T-helper 1 cell treated with Interleukin-12 subunit alpha and Interleukin-12 subunit beta and Interleukin-4 antibody, amounts not matched to agents 30 μg/mL and 1 μg/mL, for 36 hours (primary cell): ENCODE data around the gene RNMT.
"Not testable (repeated sequence)": the region's sequence is repeated elsewhere in the genome, so short reads cannot be mapped to it uniquely, and the experiment has no call there.

Source experiments
- H3K27ac Mint-ChIP-seq: one replicate; pipeline ENCODE4 v1.8.0; 2021; ENCODE audit warnings: mild to moderate bottlenecking, mixed read lengths
- H3K27me3 Mint-ChIP-seq: one replicate; pipeline ENCODE4 v1.8.0; 2021; ENCODE audit warnings: low read depth, mixed read lengths
- H3K36me3 Mint-ChIP-seq: one replicate; pipeline ENCODE4 v1.8.0; 2021; ENCODE audit warnings: low read depth, mixed read lengths
- H3K4me1 Mint-ChIP-seq: one replicate; pipeline ENCODE4 v1.8.0; 2021; ENCODE audit warnings: low read depth, mixed read lengths
- H3K4me3 Mint-ChIP-seq: one replicate; pipeline ENCODE4 v1.8.0; 2021; ENCODE audit warnings: mild to moderate bottlenecking, moderate library complexity, mixed read lengths
- H3K9me3 Mint-ChIP-seq: one replicate; pipeline ENCODE4 v1.8.0; 2021; ENCODE audit warnings: mixed read lengths

RNMT gene

DNA sequence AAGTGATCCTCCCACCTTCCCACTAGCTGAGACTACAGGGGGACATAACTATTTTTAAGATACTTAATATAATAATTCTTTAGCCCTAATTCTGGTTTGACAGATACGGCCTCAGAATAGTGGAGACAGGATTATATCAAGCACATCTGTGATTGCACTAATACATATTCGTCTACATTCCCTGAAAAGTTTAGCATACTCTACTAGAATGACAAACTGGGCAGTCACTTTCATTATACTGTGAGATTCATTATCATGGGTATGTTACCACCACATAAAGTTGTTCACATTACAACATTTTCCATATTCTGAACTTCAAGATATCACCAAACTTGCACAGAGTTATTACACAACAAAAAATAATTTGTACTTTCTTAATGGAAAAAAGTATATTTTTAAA lies 11.1 kb upstream of the RNMT start:
- H3K27ac Mint-ChIP-seq, result no peak overlapping the region
- H3K4me1 Mint-ChIP-seq, result peaks cover 7% of the 10 kb centered on the region
- peaks cover 26% of the 10 kb centered on the region for H3K36me3 Mint-ChIP-seq
- peaks cover 23% of the 10 kb centered on the region for H3K9me3 Mint-ChIP-seq
- H3K27me3 Mint-ChIP-seq, result no peaks in the 10 kb centered on the region
- no peak overlapping the region for H3K4me3 Mint-ChIP-seq

DNA sequence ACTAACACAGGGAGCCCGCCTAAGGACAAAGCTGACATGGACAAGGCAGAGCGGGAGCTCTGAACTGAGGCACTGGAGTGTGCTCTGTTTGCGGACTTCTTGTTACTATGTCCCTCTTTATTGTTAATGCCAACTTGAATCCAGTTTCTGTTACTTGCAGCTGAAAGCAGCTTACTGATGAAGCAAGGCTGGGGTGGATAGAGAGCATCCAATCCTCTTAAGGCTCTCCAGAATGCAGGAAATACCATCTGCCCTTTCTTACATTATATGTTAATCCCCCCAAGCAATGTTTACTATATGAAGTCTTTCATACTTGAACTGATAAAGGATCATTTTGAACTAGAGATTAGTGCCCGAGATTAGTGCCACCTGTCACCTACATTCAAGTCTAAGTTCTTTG lies 9.6 kb upstream of the RNMT start:
- H3K4me1 Mint-ChIP-seq, result peaks cover 7% of the 10 kb centered on the region
- H3K27ac Mint-ChIP-seq, result no peak overlapping the region
- H3K27me3 Mint-ChIP-seq, result no peaks in the 10 kb centered on the region
- H3K36me3 Mint-ChIP-seq, result peaks cover 22% of the 10 kb centered on the region
- peaks cover 17% of the 10 kb centered on the region for H3K9me3 Mint-ChIP-seq
- H3K4me3 Mint-ChIP-seq, result no peak overlapping the region

DNA sequence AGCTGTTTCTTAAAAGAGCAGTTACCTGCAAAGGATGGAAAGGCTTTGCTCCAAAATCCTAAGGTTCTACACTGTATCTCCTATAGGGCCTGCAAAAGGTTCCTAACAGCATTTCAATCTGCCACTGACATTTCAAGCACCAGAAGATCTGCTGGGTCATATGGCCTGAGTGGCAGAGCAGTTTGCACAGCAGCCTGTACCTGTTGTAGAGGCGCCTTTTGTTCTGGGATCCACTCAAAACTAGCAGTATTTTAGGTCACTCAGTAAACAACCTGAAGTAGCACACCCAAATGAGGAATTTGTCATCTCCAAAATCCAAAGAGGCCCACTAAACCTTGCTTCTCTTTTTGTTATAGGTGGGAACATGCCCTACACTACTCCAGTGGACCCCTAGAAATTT lies 6.3 kb upstream of the RNMT start:
- H3K36me3 Mint-ChIP-seq, result peaks cover 25% of the 10 kb centered on the region
- no peaks in the 10 kb centered on the region for H3K27me3 Mint-ChIP-seq
- H3K4me3 Mint-ChIP-seq, result no peak overlapping the region
- no peak overlapping the region for H3K27ac Mint-ChIP-seq
- peaks cover 17% of the 10 kb centered on the region for H3K9me3 Mint-ChIP-seq
- peaks cover 30% of the 10 kb centered on the region for H3K4me1 Mint-ChIP-seq

DNA sequence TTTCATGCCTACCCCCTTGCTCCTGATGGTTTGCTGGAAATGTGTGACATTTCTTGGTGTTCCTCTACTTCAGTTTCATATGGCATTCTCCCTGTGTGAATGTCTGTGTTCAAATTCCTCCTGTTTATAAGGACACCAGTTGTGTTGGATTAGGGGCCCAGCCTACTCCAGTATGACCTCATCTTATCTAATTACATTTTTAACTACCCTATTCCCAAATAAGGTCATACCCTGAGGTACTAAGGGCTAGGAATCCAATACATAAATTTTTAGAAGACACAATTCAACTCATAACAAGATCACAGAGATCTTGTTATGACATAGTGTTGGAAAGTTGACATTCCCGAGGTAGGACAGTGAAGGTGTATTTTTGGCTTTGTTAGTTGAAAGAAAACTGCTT lies 5.6 kb upstream of the RNMT start:
- H3K4me3 Mint-ChIP-seq, result no peak overlapping the region
- peaks cover 17% of the 10 kb centered on the region for H3K9me3 Mint-ChIP-seq
- no peaks in the 10 kb centered on the region for H3K27me3 Mint-ChIP-seq
- H3K4me1 Mint-ChIP-seq, result peaks cover 37% of the 10 kb centered on the region
- peaks cover 28% of the 10 kb centered on the region for H3K36me3 Mint-ChIP-seq
- no peak overlapping the region for H3K27ac Mint-ChIP-seq

GRCh38 chr18:13725566-13726231 lies 774 bp upstream of the RNMT start:
- H3K9me3 Mint-ChIP-seq, result no peaks in the 10 kb centered on the region
- peaks cover 20% of the 10 kb centered on the region for H3K36me3 Mint-ChIP-seq
- peaks cover 51% of the 10 kb centered on the region for H3K4me1 Mint-ChIP-seq
- peak overlapping the region; percentile 93 for H3K4me3 Mint-ChIP-seq
- H3K27me3 Mint-ChIP-seq, result no peaks in the 10 kb centered on the region
- H3K27ac Mint-ChIP-seq, result peak overlapping the region; percentile 62

DNA sequence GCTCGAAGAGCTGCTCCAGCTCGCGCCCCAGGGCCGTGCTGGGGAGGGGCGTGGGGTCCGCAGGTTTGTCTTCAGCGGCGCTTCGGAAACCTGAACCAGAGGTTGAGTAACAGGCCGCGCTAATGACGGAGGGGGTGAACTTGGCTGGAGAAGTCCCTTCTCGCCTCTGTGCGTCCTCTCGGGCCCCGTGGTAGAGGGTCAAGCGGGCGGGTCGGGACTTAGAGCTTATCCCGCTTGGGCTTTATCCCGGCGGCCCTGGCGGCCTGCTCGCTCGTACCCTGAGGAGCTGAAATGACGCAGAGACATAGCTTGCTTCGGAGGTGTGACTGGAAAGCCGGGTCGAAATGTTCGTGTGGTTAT lies 479 bp downstream of the RNMT start:
- peak overlapping the region; percentile 95 for H3K27ac Mint-ChIP-seq
- no peaks in the 10 kb centered on the region for H3K27me3 Mint-ChIP-seq
- no peaks in the 10 kb centered on the region for H3K9me3 Mint-ChIP-seq
- H3K4me1 Mint-ChIP-seq, result peaks cover 54% of the 10 kb centered on the region
- H3K36me3 Mint-ChIP-seq, result peaks cover 22% of the 10 kb centered on the region
- H3K4me3 Mint-ChIP-seq, result peak overlapping the region; percentile 93

DNA sequence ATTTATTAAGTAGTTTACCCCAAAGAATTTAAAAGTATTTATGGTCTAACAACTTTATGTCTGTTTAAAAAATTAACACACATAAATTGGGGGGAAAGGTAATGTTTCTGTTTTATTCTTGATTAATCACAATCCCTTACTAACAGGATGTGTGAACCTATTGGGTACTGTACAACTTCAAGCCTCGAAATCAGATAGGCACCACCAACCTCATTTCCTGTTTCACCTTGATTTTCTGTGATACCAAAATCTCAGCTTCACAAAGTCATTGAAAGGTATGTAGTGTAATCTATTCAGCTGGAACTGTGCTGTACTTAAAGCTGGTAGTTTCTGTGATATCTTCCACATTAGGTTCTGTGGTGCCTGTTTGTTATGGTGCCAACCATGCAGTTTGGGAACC lies 4.0 kb downstream of the RNMT start:
- no peaks in the 10 kb centered on the region for H3K27me3 Mint-ChIP-seq
- H3K36me3 Mint-ChIP-seq, result peaks cover 31% of the 10 kb centered on the region
- H3K27ac Mint-ChIP-seq, result no peak overlapping the region
- H3K9me3 Mint-ChIP-seq, result no peaks in the 10 kb centered on the region
- H3K4me1 Mint-ChIP-seq, result peaks cover 28% of the 10 kb centered on the region
- no peak overlapping the region for H3K4me3 Mint-ChIP-seq

- Mint-ChIP-seq H3K9me3 (no peaks in the 10 kb centered on the region), H3K4me1 (peaks cover 10% of the 10 kb centered on the region), H3K4me3 (no peak overlapping the region), H3K36me3 (peaks cover 43% of the 10 kb centered on the region), H3K27me3 (no peaks in the 10 kb centered on the region), H3K27ac (no peak overlapping the region)
Measured at GRCh38 chr18:13735681-13736080, 9.2 kb downstream of the RNMT start.

DNA sequence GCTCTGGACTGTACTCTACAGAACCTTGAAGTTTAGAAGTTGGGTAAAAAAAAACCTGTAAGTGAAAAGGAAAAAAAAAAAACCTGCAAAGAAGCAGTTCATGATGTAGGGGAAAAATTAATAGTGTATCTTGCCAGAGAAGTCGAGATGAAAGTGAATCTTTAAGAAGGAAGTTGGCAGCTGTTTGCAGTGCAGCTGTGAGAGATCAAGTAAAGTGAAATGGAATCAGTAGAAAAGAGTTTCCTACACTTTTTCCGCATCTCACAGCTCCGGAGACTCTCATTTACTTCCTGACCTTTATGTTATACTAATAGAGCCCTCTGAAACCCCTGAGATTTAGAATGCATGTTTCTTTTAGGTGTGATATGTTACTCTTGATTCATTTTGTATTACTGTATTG lies 19.2 kb downstream of the RNMT start:
- peaks cover 3% of the 10 kb centered on the region for H3K4me1 Mint-ChIP-seq
- no peaks in the 10 kb centered on the region for H3K27me3 Mint-ChIP-seq
- peaks cover 59% of the 10 kb centered on the region for H3K36me3 Mint-ChIP-seq
- H3K27ac Mint-ChIP-seq, result no peak overlapping the region
- H3K4me3 Mint-ChIP-seq, result no peak overlapping the region
- H3K9me3 Mint-ChIP-seq, result no peaks in the 10 kb centered on the region

DNA sequence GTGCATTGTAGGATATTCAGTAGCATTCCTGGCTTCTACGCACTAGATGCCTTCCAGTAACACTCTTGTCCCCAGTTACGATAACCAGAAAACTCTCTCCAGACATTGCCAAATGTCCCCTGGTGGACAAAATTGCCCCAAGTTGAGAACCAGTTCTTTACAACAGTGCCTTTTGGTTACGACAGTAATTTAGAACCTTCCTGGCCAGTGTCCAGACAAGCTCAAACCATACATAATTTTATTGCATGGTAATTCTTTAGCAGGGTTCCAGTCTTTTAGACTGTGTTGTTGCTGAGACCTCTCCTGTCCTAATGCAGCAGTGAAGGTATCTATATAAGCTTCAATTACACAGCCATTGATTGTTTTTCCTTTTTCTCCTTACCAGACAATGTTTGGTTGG lies 20.2 kb downstream of the RNMT start:
- H3K27me3 Mint-ChIP-seq, result no peaks in the 10 kb centered on the region
- H3K9me3 Mint-ChIP-seq, result no peaks in the 10 kb centered on the region
- peaks cover 3% of the 10 kb centered on the region for H3K4me1 Mint-ChIP-seq
- no peak overlapping the region for H3K27ac Mint-ChIP-seq
- no peak overlapping the region for H3K4me3 Mint-ChIP-seq
- H3K36me3 Mint-ChIP-seq, result peaks cover 63% of the 10 kb centered on the region

- not testable (repeated sequence) for H3K4me1 Mint-ChIP-seq, H3K27me3 Mint-ChIP-seq, H3K9me3 Mint-ChIP-seq, H3K27ac Mint-ChIP-seq, H3K4me3 Mint-ChIP-seq
- H3K36me3 Mint-ChIP-seq, result peaks cover 60% of the 10 kb centered on the region
Measured at GRCh38 chr18:13751599-13751998, 25.1 kb downstream of the RNMT start.

GRCh38 chr18:13756261-13756660 lies 29.8 kb downstream of the RNMT start:
- H3K9me3 Mint-ChIP-seq, result no peaks in the 10 kb centered on the region
- peaks cover 49% of the 10 kb centered on the region for H3K36me3 Mint-ChIP-seq
- H3K27ac Mint-ChIP-seq, result no peak overlapping the region
- no peaks in the 10 kb centered on the region for H3K27me3 Mint-ChIP-seq
- H3K4me1 Mint-ChIP-seq, result no peaks in the 10 kb centered on the region
- H3K4me3 Mint-ChIP-seq, result no peak overlapping the region

- Mint-ChIP-seq H3K4me1 (no peaks in the 10 kb centered on the region), H3K36me3 (peaks cover 45% of the 10 kb centered on the region), H3K27ac (no peak overlapping the region), H3K4me3 (no peak overlapping the region), H3K27me3 (no peaks in the 10 kb centered on the region), H3K9me3 (no peaks in the 10 kb centered on the region)
Measured at GRCh38 chr18:13756671-13757070, 30.2 kb downstream of the RNMT start.

- H3K27me3 Mint-ChIP-seq, result no peaks in the 10 kb centered on the region
- H3K36me3 Mint-ChIP-seq, result peaks cover 52% of the 10 kb centered on the region
Measured at GRCh38 chr18:13758622-13759021, 32.1 kb downstream of the RNMT start.

DNA sequence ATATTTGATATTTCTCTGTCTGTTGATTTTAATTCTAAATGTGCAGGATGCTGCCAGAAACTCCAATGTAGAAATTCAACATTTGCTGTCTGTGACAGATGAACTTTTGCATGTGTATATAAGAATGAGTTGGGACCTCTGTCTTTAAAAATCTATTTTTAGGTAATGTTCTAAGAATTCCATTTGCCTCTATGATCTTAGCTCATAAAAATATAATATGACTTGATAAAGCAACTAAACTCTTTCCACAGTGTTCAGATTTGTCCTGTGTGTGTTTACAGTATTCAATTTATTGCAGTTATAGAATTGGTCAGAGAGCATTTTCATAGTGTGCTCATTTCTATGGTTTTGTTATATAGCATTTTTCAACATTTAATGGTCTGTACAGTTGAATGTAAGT lies 33.6 kb downstream of the RNMT start:
- Mint-ChIP-seq H3K27ac (no peak overlapping the region), H3K36me3 (peaks cover 46% of the 10 kb centered on the region), H3K27me3 (no peaks in the 10 kb centered on the region)

More at GRCh38 chr18:13758622-13759021, 32.1 kb downstream of the RNMT start:
- Mint-ChIP-seq H3K4me3 (no peak overlapping the region), H3K9me3 (peaks cover under 1% of the 10 kb centered on the region), H3K27ac (no peak overlapping the region), H3K4me1 (no peaks in the 10 kb centered on the region)

More for the DNA sequence above, 33.6 kb downstream of the RNMT start:
- no peak overlapping the region for H3K4me3 Mint-ChIP-seq
- peaks cover 5% of the 10 kb centered on the region for H3K9me3 Mint-ChIP-seq
- H3K4me1 Mint-ChIP-seq, result no peaks in the 10 kb centered on the region
